ENCODE measurements around the gene TNPO1. TPM values are rescaled to one million over a fixed set of nuclear protein-coding genes. Genes with fewer than 3 reads are reported as not detected.

TNPO1 gene
- total and polyA plus RNA-seq, 10 of the 15 experiments (the other 5 are each of a cell fraction or from before 2014, with no cell fraction given) = 18.1 to 123 (median 79.2) TPM

- Histone ChIP-seq H3K9me3 (replicated peaks; ENCODE audit: control insufficient read depth, insufficient read depth, low read length) (no peaks in the 10 kb centered on the region), H3K27ac (ENCODE audit: control insufficient read depth, insufficient read depth) (no peak overlapping the region), H3K4me1 (ENCODE audit: control insufficient read depth, insufficient read depth, low read length) (peaks cover 6% of the 10 kb centered on the region; the same call in 1 of the 2 replicates), H4K20me1 (ENCODE audit: control insufficient read depth, insufficient read depth) (no peaks in the 10 kb centered on the region), H3K79me2 (ENCODE audit: control insufficient read depth, insufficient read depth, low read length) (peaks cover 8% of the 10 kb centered on the region), H3K27me3 (replicated peaks in 1 of 2; ENCODE audit: control insufficient read depth in 2 of 2, insufficient read depth in 2 of 2, low read length in 1 of 2) (no peaks in the 10 kb centered on the region), H3K9ac (ENCODE audit: control insufficient read depth, insufficient read depth, low read length) (no peak overlapping the region), H3K4me2 (ENCODE audit: control insufficient read depth, insufficient read depth) (no peak overlapping the region), H2AFZ (ENCODE audit: control insufficient read depth, low read depth, low read length) (no peak overlapping the region), H3K36me3 (ENCODE audit: control insufficient read depth in 2 of 2, insufficient read depth in 2 of 2, low read length in 1 of 2) (no peaks in the 10 kb centered on the region), H3K4me3 (no peak overlapping the region)
- TF ChIP-seq CTCF (IDR thresholded peaks at IDR 0.05 in 2 of 3, conservative IDR thresholded peaks at IDR 0.05 in 1 of 3; ENCODE audit: control insufficient read depth in 2 of 3, extremely low read depth in 1 of 3, insufficient read depth in 1 of 3, low read depth in 3 of 3, low read length in 3 of 3) (peak in 1 of 3 experiments; percentile 21; a peak in 3 of 6 replicates), RAD21 (IDR thresholded peaks at IDR 0.05; ENCODE audit: insufficient read depth, low read depth, low read length) (peak; percentile 37), ATF7 (IDR thresholded peaks at IDR 0.05; ENCODE audit: low read depth) (no peak), ZNF24 (IDR thresholded peaks at IDR 0.05) (no peak)
- ChIA-PET RAD21 (ENCODE audit: unreplicated experiment) (interaction anchor here (3.7 kb wide), 1 partner anchor 25 kb away, joined by 9 read pairs; no protein-coding TSS in a partner anchor), CTCF (interaction anchor here (0.8 to 1.7 kb wide), 4 partner anchors 19 to 232 kb away, joined by 3 to 4 read pairs (median 4); no protein-coding TSS in a partner anchor), POLR2A (no interaction called here), SMC1A (ENCODE audit: uncharacterized antibody, unreplicated experiment) (interaction anchor here (0.9 to 3.2 kb wide), 4 partner anchors 12 to 41 kb away, joined by 3 to 14 read pairs (median 6); no protein-coding TSS in a partner anchor)
- peak; percentile 55; the same call in 2 of the 3 replicates for ATAC-seq
- intact Hi-C loops (cut with micrococcal nuclease; ENCODE audit: unreplicated experiment) = no loop called here
- in situ Hi-C loops (cut with MboI) = no loop called here
- no peak for FAIRE-seq
- no TSS peak for BruUV-seq (replicated peaks)
- DNase-seq (ENCODE audit: low read depth, low spot score) = no peak
Observed at GRCh38 chr5:72842816-72843215, 26.4 kb downstream of the TNPO1 start.

GRCh38 chr5:72844218-72844603 is 27.8 kb downstream of the TNPO1 start:
- no peak overlapping the region for H3K9ac ChIP-seq (ENCODE audit: control insufficient read depth, insufficient read depth, low read length)
- H4K20me1 ChIP-seq (ENCODE audit: control insufficient read depth, insufficient read depth) = no peaks in the 10 kb centered on the region
- DNase-seq (ENCODE audit: low read depth, low spot score) (no peak), FAIRE-seq (no peak), ATAC-seq (no peak)
- ChIA-PET POLR2A (interaction anchor here (0.7 kb wide), 1 partner anchor 432 kb away, joined by 3 read pairs; no protein-coding TSS in a partner anchor), SMC1A (ENCODE audit: uncharacterized antibody, unreplicated experiment) (interaction anchor here (0.6 to 2.2 kb wide), 5 partner anchors 10 to 371 kb away, joined by 3 to 14 read pairs (median 4); partner anchors contain the start of gene TNPO1), CTCF (interaction anchor here (0.6 to 1.5 kb wide), 4 partner anchors 10 to 233 kb away, joined by 3 to 6 read pairs (median 4); no protein-coding TSS in a partner anchor), RAD21 (ENCODE audit: unreplicated experiment) (interaction anchor here (0.7 kb wide), 1 partner anchor 25 kb away, joined by 3 read pairs; no protein-coding TSS in a partner anchor)
- in situ Hi-C loops (cut with MboI) = no loop called here
- H3K4me1 ChIP-seq (ENCODE audit: control insufficient read depth, insufficient read depth, low read length) = peaks cover 6% of the 10 kb centered on the region; the same call in 1 of the 2 replicates
- no peak overlapping the region for H2AFZ ChIP-seq (ENCODE audit: control insufficient read depth, low read depth, low read length)
- intact Hi-C loops (cut with micrococcal nuclease; ENCODE audit: unreplicated experiment) = no loop called here
- no peaks in the 10 kb centered on the region for H3K27me3 ChIP-seq (replicated peaks in 1 of 2; ENCODE audit: control insufficient read depth in 2 of 2, insufficient read depth in 2 of 2, low read length in 1 of 2)
- no peaks in the 10 kb centered on the region for H3K9me3 ChIP-seq (replicated peaks; ENCODE audit: control insufficient read depth, insufficient read depth, low read length)
- no peaks in the 10 kb centered on the region for H3K36me3 ChIP-seq (ENCODE audit: control insufficient read depth in 2 of 2, insufficient read depth in 2 of 2, low read length in 1 of 2)
- no TSS peak for BruUV-seq (replicated peaks)
- H3K4me2 ChIP-seq (ENCODE audit: control insufficient read depth, insufficient read depth) = peak overlapping the region; percentile 12; the same call in 1 of the 2 replicates
- H3K4me3 ChIP-seq = no peak overlapping the region
- H3K27ac ChIP-seq (ENCODE audit: control insufficient read depth, insufficient read depth) = no peak overlapping the region
- H3K79me2 ChIP-seq (ENCODE audit: control insufficient read depth, insufficient read depth, low read length) = peaks cover 21% of the 10 kb centered on the region
- no peak for TF ChIP-seq CREM (IDR thresholded peaks at IDR 0.05; ENCODE audit: low read depth)
- no peak for TF ChIP-seq E4F1 (IDR thresholded peaks at IDR 0.05; ENCODE audit: borderline replicate concordance, partially characterized antibody)
- no peak for TF ChIP-seq TAF1 (IDR thresholded peaks at IDR 0.05; ENCODE audit: borderline replicate concordance, low read depth, low read length)
- TF ChIP-seq RBBP5 (conservative IDR thresholded peaks at IDR 0.05) = no peak
- no peak for TF ChIP-seq CHD4 (IDR thresholded peaks at IDR 0.05)
- TF ChIP-seq GATAD2B (conservative IDR thresholded peaks at IDR 0.05; ENCODE audit: low read depth) = no peak
- no peak for TF ChIP-seq EZH2 (IDR thresholded peaks at IDR 0.05; ENCODE audit: borderline replicate concordance, control insufficient read depth, low read depth, low read length)
- TF ChIP-seq CREB1 (IDR thresholded peaks at IDR 0.05; ENCODE audit: low read depth) = no peak
- TF ChIP-seq TCF7 (IDR thresholded peaks at IDR 0.05; ENCODE audit: borderline replicate concordance) = no peak
- TF ChIP-seq YY1 (IDR thresholded peaks at IDR 0.05; ENCODE audit: low read depth, low read length) = no peak
- TF ChIP-seq KAT2A (conservative IDR thresholded peaks at IDR 0.05; ENCODE audit: control insufficient read depth, low read depth, low read length) = no peak

All from GM12878 (cell line).